Stomach smooth muscle (tissue), 2 donors: ENCODE data around the gene NXN.

Source experiments
- H3K27ac ChIP-seq: one replicate; pipeline ENCODE4 v1.7.0; 2013; ENCODE audit warnings: mild to moderate bottlenecking, low read length, inconsistent platforms
- H3K27me3 ChIP-seq, 2 donors: one replicate each; pipeline ENCODE4 v1.7.0; 2013; ENCODE audit warnings: low read length in 2 of 2; ENCODE audit not compliant: insufficient read depth in 2 of 2, control insufficient read depth in 1 of 2
- H3K36me3 ChIP-seq, 2 donors: one replicate each; pipeline ENCODE4 v1.7.0; 2013; ENCODE audit warnings: low read length in 2 of 2; ENCODE audit not compliant: control insufficient read depth in 2 of 2, insufficient read depth in 2 of 2
- H3K4me1 ChIP-seq: one replicate; pipeline ENCODE4 v1.7.0; 2013; ENCODE audit warnings: low read length; ENCODE audit not compliant: control insufficient read depth, insufficient read depth
- H3K4me3 ChIP-seq, 2 donors: one replicate each; pipeline ENCODE4 v1.7.0; 2013; ENCODE audit warnings: low read length in 2 of 2
- H3K9ac ChIP-seq, 2 donors: one replicate each; pipeline ENCODE4 v1.7.0; 2013; ENCODE audit warnings: low read length in 2 of 2, mild to moderate bottlenecking in 1 of 2
- H3K9me3 ChIP-seq, 2 donors: one replicate each; pipeline ENCODE4 v1.7.0; 2013; ENCODE audit warnings: low read length in 2 of 2; ENCODE audit not compliant: control insufficient read depth in 2 of 2
- donor health status: healthy.
- donor health status: Pancreatic carcinoma.

NXN gene

GRCh38 chr17:979539-980405 lies at the start of gene NXN:
TSS of gene NXN (minus strand) at chr17:979776.
- Histone ChIP-seq H3K27me3 (no peaks in the 10 kb centered on the region), H3K36me3 (no peaks in the 10 kb centered on the region), H3K27ac (peak within 1 kb of the TSS; percentile 81), H3K9ac (peak within 1 kb of the TSS; percentile 64 to 72), H3K9me3 (no peaks in the 10 kb centered on the region), H3K4me1 (peaks cover 20% of the 10 kb centered on the region), H3K4me3 (peak within 1 kb of the TSS; percentile 85 to 90)

DNA sequence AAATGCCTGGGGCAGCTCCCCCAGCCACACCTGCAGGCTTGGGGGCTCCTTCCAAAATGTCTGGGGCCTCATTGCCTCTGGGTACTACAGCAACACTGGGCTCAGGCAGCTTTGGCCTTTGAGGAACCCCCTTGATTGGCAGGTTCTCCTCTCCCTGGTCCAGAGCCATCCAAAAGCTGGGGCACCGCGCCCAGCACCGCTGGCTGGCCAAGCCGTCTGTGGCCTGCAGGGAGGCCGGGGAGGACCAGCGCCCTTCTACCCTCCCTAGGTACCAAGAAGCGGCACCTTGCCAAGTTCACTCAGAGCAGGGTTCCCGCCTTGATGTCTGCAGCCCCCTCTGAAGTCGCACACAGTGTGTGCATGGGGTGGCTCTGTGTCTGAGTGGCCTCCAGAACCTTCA lies 47.5 kb upstream of the NXN start:
- H3K4me1 ChIP-seq: peaks cover 45% of the 10 kb centered on the region
- no peaks in the 10 kb centered on the region for H3K9me3 ChIP-seq
- peaks cover 0 to 6% of the 10 kb centered on the region in 2 donors for H3K36me3 ChIP-seq
- H3K27me3 ChIP-seq: no peaks in the 10 kb centered on the region
- no peak overlapping the region for H3K4me3 ChIP-seq
- H3K9ac ChIP-seq: no peak overlapping the region
- H3K27ac ChIP-seq: no peak overlapping the region

- H3K9ac ChIP-seq: no peak overlapping the region
- no peaks in the 10 kb centered on the region for H3K9me3 ChIP-seq
- no peaks in the 10 kb centered on the region for H3K27me3 ChIP-seq
- no peak overlapping the region for H3K4me3 ChIP-seq
- H3K4me1 ChIP-seq: peaks cover 43% of the 10 kb centered on the region
- no peak overlapping the region for H3K27ac ChIP-seq
- peaks cover 0 to 6% of the 10 kb centered on the region in 2 donors for H3K36me3 ChIP-seq
Measured at GRCh38 chr17:1026599-1026975, 47.0 kb upstream of the NXN start.

DNA sequence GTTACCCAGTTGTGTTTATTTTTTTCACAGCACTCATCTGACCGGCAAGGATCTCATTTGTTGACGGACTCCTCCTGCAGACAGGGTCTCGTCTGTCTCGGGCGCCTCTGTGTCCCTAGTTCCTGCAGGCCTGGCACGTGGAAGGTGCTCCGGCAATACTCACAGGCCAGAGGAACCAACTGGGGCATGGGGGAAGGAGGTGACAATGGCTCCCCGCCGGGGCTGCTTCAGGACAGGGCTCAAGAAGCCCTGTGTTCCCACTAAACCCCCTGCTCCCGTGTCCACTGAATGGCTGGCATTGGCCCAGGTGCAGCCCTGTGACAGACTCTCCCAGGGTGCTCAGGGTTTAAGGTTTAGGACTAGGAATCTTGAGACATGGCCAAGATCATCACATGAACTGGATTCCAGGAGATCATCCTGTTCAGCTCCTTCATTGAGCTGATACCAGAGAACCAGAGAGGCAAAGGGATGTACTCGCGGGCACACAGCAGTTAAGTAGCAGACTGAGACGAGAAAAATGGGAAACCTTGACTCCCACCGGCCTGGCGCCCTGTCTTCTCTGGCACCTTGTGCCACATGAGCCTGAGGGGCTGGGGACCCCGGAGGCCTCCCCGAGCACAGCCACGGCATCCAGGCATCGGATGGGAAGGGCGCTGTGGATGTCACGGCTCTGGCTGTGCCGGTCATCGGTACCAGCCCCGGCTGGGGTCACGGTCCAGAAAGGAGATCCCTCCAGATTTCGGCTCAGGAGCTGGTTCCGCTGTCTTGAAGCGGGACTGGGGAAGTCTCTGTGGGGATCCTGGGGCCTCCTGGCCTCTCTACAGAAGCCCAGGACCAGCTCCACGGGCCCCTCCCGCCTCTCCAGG lies 46.4 kb upstream of the NXN start:
- Histone ChIP-seq H3K9me3 (no peaks in the 10 kb centered on the region), H3K36me3 (peaks cover 0 to 6% of the 10 kb centered on the region in 2 donors), H3K27me3 (no peaks in the 10 kb centered on the region), H3K27ac (no peak overlapping the region), H3K4me1 (peaks cover 40% of the 10 kb centered on the region), H3K4me3 (no peak overlapping the region), H3K9ac (no peak overlapping the region)

- peaks cover 0 to 6% of the 10 kb centered on the region in 2 donors for H3K36me3 ChIP-seq
- no peak overlapping the region for H3K4me3 ChIP-seq
- no peaks in the 10 kb centered on the region for H3K27me3 ChIP-seq
- peaks cover 40% of the 10 kb centered on the region for H3K4me1 ChIP-seq
- H3K27ac ChIP-seq: no peak overlapping the region
- H3K9me3 ChIP-seq: no peaks in the 10 kb centered on the region
- no peak overlapping the region for H3K9ac ChIP-seq
Measured at GRCh38 chr17:1024076-1024475, 44.5 kb upstream of the NXN start.

- Histone ChIP-seq H3K27ac (no peak overlapping the region), H3K4me3 (peak overlapping the region in 1 of 2 donors; percentile 29), H3K36me3 (peaks cover 0 to 6% of the 10 kb centered on the region in 2 donors), H3K4me1 (peaks cover 43% of the 10 kb centered on the region), H3K27me3 (no peaks in the 10 kb centered on the region), H3K9me3 (no peaks in the 10 kb centered on the region), H3K9ac (no peak overlapping the region)
Measured at GRCh38 chr17:1022278-1023024, 42.9 kb upstream of the NXN start.

DNA sequence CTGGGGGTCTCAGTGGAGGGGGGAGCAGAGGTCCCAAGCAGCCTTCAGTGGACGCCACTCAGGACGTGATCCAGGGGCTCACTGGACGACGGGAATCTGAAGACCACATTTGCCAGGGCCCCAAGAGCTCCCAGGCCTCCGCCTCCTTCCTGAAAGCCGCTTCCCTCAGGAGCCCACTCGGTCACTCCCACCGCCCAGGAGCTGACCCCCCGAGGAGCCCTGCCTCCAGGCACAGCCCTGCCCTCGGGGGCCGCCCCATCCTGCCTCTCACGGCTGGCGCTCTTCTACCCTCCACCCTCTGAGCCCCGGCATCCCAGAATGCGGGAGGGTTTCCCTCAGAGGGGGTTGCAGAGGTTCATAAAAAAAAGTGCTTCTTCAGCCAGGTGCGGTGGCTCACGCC lies 41.6 kb upstream of the NXN start:
- no peak overlapping the region for H3K27ac ChIP-seq
- H3K4me1 ChIP-seq: peaks cover 43% of the 10 kb centered on the region

GRCh38 chr17:1019451-1019850 lies 39.9 kb upstream of the NXN start:
- no peak overlapping the region for H3K9ac ChIP-seq
- peaks cover 0 to 2% of the 10 kb centered on the region in 2 donors for H3K36me3 ChIP-seq
- peak overlapping the region in 1 of 2 donors; percentile 52 for H3K4me3 ChIP-seq
- peak overlapping the region; percentile 41 for H3K27ac ChIP-seq
- no peaks in the 10 kb centered on the region for H3K9me3 ChIP-seq
- no peaks in the 10 kb centered on the region for H3K27me3 ChIP-seq
- H3K4me1 ChIP-seq: peaks cover 43% of the 10 kb centered on the region

More for the DNA sequence above, 41.6 kb upstream of the NXN start:
- no peak overlapping the region for H3K4me3 ChIP-seq
- peaks cover 0 to 5% of the 10 kb centered on the region in 2 donors for H3K36me3 ChIP-seq
- H3K9me3 ChIP-seq: no peaks in the 10 kb centered on the region
- H3K9ac ChIP-seq: no peak overlapping the region
- no peaks in the 10 kb centered on the region for H3K27me3 ChIP-seq

GRCh38 chr17:1018547-1018946 lies 39.0 kb upstream of the NXN start:
- H3K36me3 ChIP-seq: peaks cover 0 to 2% of the 10 kb centered on the region in 2 donors
- no peaks in the 10 kb centered on the region for H3K9me3 ChIP-seq
- H3K4me1 ChIP-seq: peaks cover 43% of the 10 kb centered on the region
- H3K4me3 ChIP-seq: no peak overlapping the region
- H3K27me3 ChIP-seq: no peaks in the 10 kb centered on the region
- H3K9ac ChIP-seq: no peak overlapping the region
- peak overlapping the region; percentile 41 for H3K27ac ChIP-seq

GRCh38 chr17:1013729-1014090 lies 34.1 kb upstream of the NXN start:
- Histone ChIP-seq H3K4me1 (peaks cover 14% of the 10 kb centered on the region), H3K9me3 (no peaks in the 10 kb centered on the region), H3K27me3 (no peaks in the 10 kb centered on the region), H3K4me3 (no peak overlapping the region), H3K36me3 (peaks cover 20 to 28% of the 10 kb centered on the region in 2 donors), H3K27ac (no peak overlapping the region), H3K9ac (no peak overlapping the region)
